SK-N-SH (cell line): ENCODE data around the gene PAGE2B.

ENCODE experiments used
- CTCF ChIP-seq: fragments of 200-600 bp; sonication (generic); IDR thresholded peaks from 2 replicates; pipeline ENCODE4 v1.6.1; 2017; ENCODE audit warnings: antibody characterized with exemption, mild to moderate bottlenecking, moderate library complexity
- ELF1 ChIP-seq: IDR thresholded peaks from 2 replicates; pipeline ENCODE4 v1.4.0; 2012
- EP300 ChIP-seq, 2 experiments: IDR thresholded peaks; 2 replicates each; pipeline versions ENCODE4 v1.4.0 to v1.6.1; 2012; ENCODE audit warnings: borderline replicate concordance in 1 of 2, low read depth in 1 of 2, low read length in 1 of 2
- EZH2phosphoT487 ChIP-seq: fragments of 200-600 bp; sonication (generic); IDR thresholded peaks from 2 replicates; pipeline ENCODE4 v1.6.1; 2017; ENCODE audit warnings: low read depth, mixed run types, mild to moderate bottlenecking, antibody characterized with exemption, moderate library complexity, borderline replicate concordance
- FOSL2 ChIP-seq: IDR thresholded peaks from 2 replicates; pipeline ENCODE4 v1.4.0; 2012; ENCODE audit warnings: low read depth, mild to moderate bottlenecking, moderate library complexity, borderline replicate concordance
- GABPA ChIP-seq: IDR thresholded peaks from 2 replicates; pipeline ENCODE4 v1.4.0; 2012; ENCODE audit warnings: low read depth, mild to moderate bottlenecking
- JUND ChIP-seq: IDR thresholded peaks from 2 replicates; pipeline ENCODE4 v1.4.0; 2012
- MAX ChIP-seq: IDR thresholded peaks from 2 replicates; pipeline ENCODE4 v1.4.0; 2012; ENCODE audit warnings: low read depth
- PBX3 ChIP-seq: IDR thresholded peaks from 2 replicates; pipeline ENCODE4; 2012
- RCOR1 ChIP-seq: fragments of 150-350 bp; IDR thresholded peaks from 2 replicates; pipeline ENCODE4 v1.6.1; 2017; ENCODE audit warnings: antibody characterized with exemption, low read length

GRCh38 chrX:55030271-55031205 lies 44.3 kb upstream of the PAGE2B start, which contains the start of gene ALAS2:
- no peak for TF ChIP-seq EZH2phosphoT487
- TF ChIP-seq PBX3 = no peak
- TF ChIP-seq FOSL2 = no peak
- TF ChIP-seq MAX = no peak
- no peak for TF ChIP-seq CTCF
- TF ChIP-seq ELF1 = no peak
- no peak for TF ChIP-seq GABPA
- TF ChIP-seq RCOR1 = no peak
- TF ChIP-seq JUND = no peak
- TF ChIP-seq EP300 (IDR thresholded peaks at IDR 0.05; ENCODE audit: borderline replicate concordance in 1 of 2, low read depth in 1 of 2, low read length in 1 of 2) = no peak
